Sigmoid colon (tissue), 7 donors: ENCODE results near the gene DYRK1A. TPM values are rescaled to one million over a fixed set of nuclear protein-coding genes. Genes with fewer than 3 reads are reported as not detected.

Source experiments
- DNase-seq: peaks from one replicate; pipeline ENCODE4 v3.0.0-alpha.2; 2019
- H3K27ac ChIP-seq, 4 donors: fragments of 200-600 bp; sonication (generic); one replicate each; pipeline ENCODE4 v1.5.1; 2016 to 2019; ENCODE audit warnings: mild to moderate bottlenecking in 1 of 4
- H3K27me3 ChIP-seq, 3 donors: fragments of 200-600 bp; sonication (generic); one replicate each; pipeline ENCODE4 v1.5.1; 2019; ENCODE audit warnings: mild to moderate bottlenecking in 1 of 3
- H3K36me3 ChIP-seq, 4 donors: fragments of 200-600 bp; sonication (generic); one replicate each; pipeline ENCODE4 v1.5.1; 2016 to 2019
- H3K4me1 ChIP-seq, 4 donors: fragments of 200-600 bp; sonication (generic); one replicate each; pipeline ENCODE4 v1.5.1; 2017 to 2019
- H3K4me3 ChIP-seq, 4 donors: fragments of 200-600 bp; sonication (generic); one replicate each; pipeline ENCODE4 v1.5.1; 2017 to 2019; ENCODE audit warnings: mild to moderate bottlenecking in 2 of 4, moderate library complexity in 1 of 4
- H3K9me3 ChIP-seq, 4 donors: fragments of 200-600 bp in 3 of 4; sonication (generic) in 3 of 4; one replicate each; pipeline versions ENCODE4 v1.5.1 to v1.6.1; 2013 to 2019
- EP300 ChIP-seq, 4 donors: sonication (generic); formaldehyde crosslinking; IDR thresholded peaks; one replicate each; pipeline ENCODE4 v1.6.1; 2017; ENCODE audit warnings: antibody characterized with exemption in 4 of 4
- POLR2A ChIP-seq, 2 donors: fragments of 450-650 bp; IDR thresholded peaks; one replicate each; pipeline ENCODE4 v1.6.1; 2016; ENCODE audit warnings: antibody characterized with exemption in 2 of 2, mild to moderate bottlenecking in 2 of 2, moderate library complexity in 2 of 2
- POLR2AphosphoS5 ChIP-seq, 4 donors: sonication (generic); formaldehyde crosslinking; IDR thresholded peaks; one replicate each; pipeline ENCODE4 v1.6.1; 2017; ENCODE audit warnings: antibody characterized with exemption in 4 of 4
- WGBS, 2 donors: extraction: QIAGEN DNeasy Blood & Tissue Kit; methylation state at CpG; one replicate each; pipeline ENCODE4 v1.1.7; 2013; 5-methylcytosine and 5-hydroxymethylcytosine counted together
- intact Hi-C: fragments of 100-400 bp; cut with DNase I; formaldehyde crosslinking; loops from one replicate; pipeline ENCODE4 v1.15.1; 2023
- polyA plus RNA-seq, 3 donors: library from polyadenylated mRNA; stranded (reverse); fragments of 200-250 nt; gene quantifications; one replicate each; pipeline ENCODE4 v1.2.3, GENCODE V29; 2013
- total RNA-seq, 4 donors: library from RNA; depleted of rRNA; stranded (reverse); fragments of >200 nt; gene quantifications; one replicate each; pipeline ENCODE4 v1.1.0, GENCODE V29; 2016
- TF ChIP-seq, protein P1 (sequence below), 4 experiments: fragments of 450-650 bp in 3 of 4; fragments of 200-600 bp in 1 of 4; IDR thresholded peaks; one replicate each; pipeline ENCODE4 v1.5.1; 2016 to 2019; ENCODE audit warnings: antibody characterized with exemption in 4 of 4, mild to moderate bottlenecking in 3 of 4, moderate library complexity in 2 of 4
- donor health status: healthy with polysubstance abuse.
- donor health status: Bipolar disorder and iron deficiency.
- donor health status: healthy.

The DYRK1A gene
- total and polyA plus RNA-seq, 7 donors: 11.4 to 74.1 (median 62.9) TPM

DNA sequence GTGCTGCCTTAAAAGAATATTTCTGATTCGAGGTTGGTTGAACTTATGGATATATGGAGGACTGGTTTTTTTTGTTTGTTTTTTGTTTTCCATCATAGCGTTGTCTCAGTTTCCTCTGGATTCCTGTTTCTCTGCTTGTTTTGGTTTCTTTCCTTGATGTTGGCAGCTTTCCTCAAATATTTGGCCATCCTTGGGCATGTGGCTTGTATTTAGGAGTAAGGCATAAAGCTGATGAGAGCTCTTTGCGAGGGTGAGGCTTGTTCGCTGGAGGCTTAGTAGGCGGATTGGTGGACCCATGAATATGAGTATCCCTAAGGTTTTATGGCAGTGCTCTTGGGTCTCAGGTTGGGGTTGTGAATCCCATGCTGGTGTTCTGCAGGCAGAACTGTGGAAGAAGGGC is 22.9 kb downstream of the DYRK1A start:
- 82 to 85% methylated on average over 5 of the region's 5 CpGs for WGBS, 2 donors
- peaks cover 0 to 90% (median 72%) of the 10 kb centered on the region in 4 donors for H3K4me1 ChIP-seq
- no peaks in the 10 kb centered on the region for H3K27me3 ChIP-seq
- intact Hi-C loops: no loop called here
- H3K36me3 ChIP-seq: no peaks in the 10 kb centered on the region
- no peak overlapping the region for H3K4me3 ChIP-seq
- H3K9me3 ChIP-seq: no peaks in the 10 kb centered on the region
- DNase-seq: no peak
- no peak overlapping the region for H3K27ac ChIP-seq
- no peak for TF ChIP-seq EP300 (IDR thresholded peaks at IDR 0.05)
- TF ChIP-seq, protein P1, sequence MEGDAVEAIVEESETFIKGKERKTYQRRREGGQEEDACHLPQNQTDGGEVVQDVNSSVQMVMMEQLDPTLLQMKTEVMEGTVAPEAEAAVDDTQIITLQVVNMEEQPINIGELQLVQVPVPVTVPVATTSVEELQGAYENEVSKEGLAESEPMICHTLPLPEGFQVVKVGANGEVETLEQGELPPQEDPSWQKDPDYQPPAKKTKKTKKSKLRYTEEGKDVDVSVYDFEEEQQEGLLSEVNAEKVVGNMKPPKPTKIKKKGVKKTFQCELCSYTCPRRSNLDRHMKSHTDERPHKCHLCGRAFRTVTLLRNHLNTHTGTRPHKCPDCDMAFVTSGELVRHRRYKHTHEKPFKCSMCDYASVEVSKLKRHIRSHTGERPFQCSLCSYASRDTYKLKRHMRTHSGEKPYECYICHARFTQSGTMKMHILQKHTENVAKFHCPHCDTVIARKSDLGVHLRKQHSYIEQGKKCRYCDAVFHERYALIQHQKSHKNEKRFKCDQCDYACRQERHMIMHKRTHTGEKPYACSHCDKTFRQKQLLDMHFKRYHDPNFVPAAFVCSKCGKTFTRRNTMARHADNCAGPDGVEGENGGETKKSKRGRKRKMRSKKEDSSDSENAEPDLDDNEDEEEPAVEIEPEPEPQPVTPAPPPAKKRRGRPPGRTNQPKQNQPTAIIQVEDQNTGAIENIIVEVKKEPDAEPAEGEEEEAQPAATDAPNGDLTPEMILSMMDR (IDR thresholded peaks at IDR 0.05): no peak
- no peak for TF ChIP-seq POLR2AphosphoS5 (IDR thresholded peaks at IDR 0.05)
- TF ChIP-seq POLR2A (IDR thresholded peaks at IDR 0.05): no peak

- DNase-seq: no peak
- Histone ChIP-seq H3K36me3 (no peaks in the 10 kb centered on the region), H3K27ac (no peak overlapping the region), H3K9me3 (no peaks in the 10 kb centered on the region), H3K27me3 (no peaks in the 10 kb centered on the region), H3K4me1 (peaks cover 0 to 94% (median 81%) of the 10 kb centered on the region in 4 donors), H3K4me3 (no peak overlapping the region)
- WGBS, 2 donors: 52 to 73% methylated on average over 3 of the region's 3 CpGs
- TF ChIP-seq POLR2AphosphoS5 (IDR thresholded peaks at IDR 0.05) (no peak), EP300 (IDR thresholded peaks at IDR 0.05) (no peak), POLR2A (IDR thresholded peaks at IDR 0.05) (no peak)
- TF ChIP-seq, protein P1 (IDR thresholded peaks at IDR 0.05): no peak
- intact Hi-C loops: no loop called here
These were observed 25.1 kb downstream of the DYRK1A start for GRCh38 chr21:37391666-37392065.

DNA sequence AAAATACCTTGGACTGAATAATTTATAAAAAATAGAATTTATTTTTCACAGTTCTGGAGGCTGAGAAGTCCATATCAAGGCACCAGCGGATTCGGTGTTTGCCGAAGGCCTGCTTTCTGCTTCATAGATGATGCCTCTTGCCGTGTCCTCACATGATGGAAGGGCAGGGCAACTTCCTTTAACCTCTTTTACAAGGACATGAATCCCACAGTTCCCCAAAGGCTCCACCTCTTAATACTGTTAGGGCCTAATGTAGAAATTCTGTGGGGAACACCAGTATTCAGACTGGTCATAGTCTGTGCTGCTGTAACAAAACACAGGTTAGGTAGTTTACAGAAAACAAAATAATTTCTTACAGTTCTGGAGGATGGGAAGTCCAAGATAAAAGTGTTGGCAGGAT is 25.9 kb downstream of the DYRK1A start:
- H3K27ac ChIP-seq: no peak overlapping the region
- no peaks in the 10 kb centered on the region for H3K9me3 ChIP-seq
- no peak overlapping the region for H3K4me3 ChIP-seq
- no peaks in the 10 kb centered on the region for H3K36me3 ChIP-seq
- peaks cover 0 to 94% (median 81%) of the 10 kb centered on the region in 4 donors for H3K4me1 ChIP-seq
- no peaks in the 10 kb centered on the region for H3K27me3 ChIP-seq
- no peak for DNase-seq
- no peak for TF ChIP-seq EP300 (IDR thresholded peaks at IDR 0.05)
- TF ChIP-seq POLR2A (IDR thresholded peaks at IDR 0.05): no peak
- TF ChIP-seq, protein P1 (IDR thresholded peaks at IDR 0.05): no peak
- TF ChIP-seq POLR2AphosphoS5 (IDR thresholded peaks at IDR 0.05): no peak
- intact Hi-C loops: no loop called here
- 90 to 93% methylated on average over 4 of the region's 4 CpGs for WGBS, 2 donors

DNA sequence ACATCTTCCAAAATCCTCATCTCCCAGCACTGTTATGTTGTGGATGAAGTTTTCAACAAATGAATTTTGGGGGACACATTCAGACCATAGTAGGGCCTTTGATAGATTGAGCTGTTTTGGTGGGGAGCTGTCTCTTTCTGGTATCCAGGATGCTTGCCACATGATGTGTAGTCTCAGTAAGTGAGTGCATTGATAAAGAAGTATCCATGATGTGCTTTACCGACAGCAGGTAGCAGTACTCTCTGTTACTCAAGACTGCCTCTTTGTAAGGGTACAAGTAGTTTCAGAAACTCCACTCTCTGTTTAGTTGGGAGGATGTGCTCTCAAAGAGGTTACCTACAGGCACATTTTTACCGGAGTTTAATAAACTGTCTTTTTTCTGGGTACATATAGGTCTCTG is 26.5 kb downstream of the DYRK1A start:
- Histone ChIP-seq H3K4me3 (no peak overlapping the region), H3K36me3 (no peaks in the 10 kb centered on the region), H3K9me3 (no peaks in the 10 kb centered on the region), H3K4me1 (peaks cover 0 to 94% (median 82%) of the 10 kb centered on the region in 4 donors), H3K27me3 (no peaks in the 10 kb centered on the region), H3K27ac (no peak overlapping the region)
- no peak for DNase-seq
- intact Hi-C loops: no loop called here
- TF ChIP-seq, protein P1 (IDR thresholded peaks at IDR 0.05): no peak
- TF ChIP-seq EP300 (IDR thresholded peaks at IDR 0.05): no peak
- 83 to 93% methylated on average over 2 of the region's 2 CpGs for WGBS, 2 donors

DNA sequence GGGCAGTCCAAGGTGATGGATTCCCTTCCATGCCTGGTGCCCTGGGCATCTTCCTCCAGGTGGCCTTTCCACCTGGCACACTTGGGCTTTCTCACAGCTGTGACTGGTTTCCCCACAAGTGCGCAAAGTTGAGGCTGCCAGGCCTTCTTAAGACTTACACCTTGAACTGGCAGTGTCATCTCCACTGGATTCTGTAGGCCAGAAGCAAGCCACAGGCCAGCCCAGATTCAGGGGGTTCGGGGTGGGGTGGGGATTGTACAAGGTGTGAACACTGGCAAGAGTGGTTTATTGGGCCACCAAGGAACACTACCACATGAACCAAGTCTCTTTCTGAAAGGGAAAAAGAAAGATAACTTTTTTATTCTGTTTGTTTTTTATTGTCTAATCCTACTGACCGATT is 27.2 kb downstream of the DYRK1A start:
- no peak for DNase-seq
- Histone ChIP-seq H3K27ac (no peak overlapping the region), H3K36me3 (no peaks in the 10 kb centered on the region), H3K27me3 (no peaks in the 10 kb centered on the region), H3K4me3 (no peak overlapping the region), H3K4me1 (peaks cover 0 to 97% (median 83%) of the 10 kb centered on the region in 4 donors), H3K9me3 (no peaks in the 10 kb centered on the region)
- 87 to 94% methylated on average over 3 of the region's 3 CpGs for WGBS, 2 donors
- TF ChIP-seq EP300 (IDR thresholded peaks at IDR 0.05) (no peak), POLR2A (IDR thresholded peaks at IDR 0.05) (no peak), POLR2AphosphoS5 (IDR thresholded peaks at IDR 0.05) (no peak)
- TF ChIP-seq, protein P1 (IDR thresholded peaks at IDR 0.05): no peak
- intact Hi-C loops: no loop called here
